HG03025 (cell line): ENCODE measurements around the gene C21orf91.

Experiments
- ATAC-seq: cut with Tn5 transposase; IDR thresholded peaks from one replicate; pipeline ENCODE4 v1.9.1; 2021; ENCODE audit warnings: mild to moderate bottlenecking, moderate library complexity; ENCODE audit not compliant: unreplicated experiment, low FRiP score

C21orf91 gene

DNA sequence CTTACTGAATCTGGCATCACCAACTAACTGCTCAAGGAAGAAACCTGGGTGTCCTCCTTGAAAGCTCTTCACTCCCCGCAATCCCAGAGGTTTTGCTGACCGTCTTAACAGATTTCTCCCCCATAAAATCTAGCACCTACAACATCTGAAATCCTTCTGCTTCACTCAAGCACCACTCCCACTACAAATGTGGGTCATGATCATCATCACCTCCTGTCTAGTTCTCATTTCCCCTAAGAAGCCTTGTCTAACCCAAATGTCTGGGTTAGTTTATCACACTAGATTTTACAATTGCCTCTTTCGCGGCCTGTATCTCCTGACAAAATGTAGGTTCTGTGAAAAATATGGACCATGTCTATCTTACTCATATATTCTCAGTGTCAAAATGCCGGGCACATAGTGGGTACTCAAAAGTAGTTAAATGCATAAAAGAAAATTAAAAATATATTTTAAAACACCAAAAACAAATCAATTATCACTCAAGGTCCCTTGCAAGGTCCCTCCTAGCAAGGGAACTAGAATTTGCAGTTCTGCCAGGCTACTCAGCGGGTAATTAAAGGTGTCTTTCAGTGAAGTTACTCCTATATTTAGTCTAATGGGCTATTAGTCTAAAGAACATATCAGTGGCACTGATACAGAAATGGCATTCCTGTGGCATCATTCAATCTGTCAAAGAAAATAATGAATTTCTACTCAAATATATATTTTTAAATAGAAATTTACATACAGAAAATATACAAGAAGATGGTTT, 19.6 kb downstream of the C21orf91 start:
- ATAC-seq: no peak

DNA sequence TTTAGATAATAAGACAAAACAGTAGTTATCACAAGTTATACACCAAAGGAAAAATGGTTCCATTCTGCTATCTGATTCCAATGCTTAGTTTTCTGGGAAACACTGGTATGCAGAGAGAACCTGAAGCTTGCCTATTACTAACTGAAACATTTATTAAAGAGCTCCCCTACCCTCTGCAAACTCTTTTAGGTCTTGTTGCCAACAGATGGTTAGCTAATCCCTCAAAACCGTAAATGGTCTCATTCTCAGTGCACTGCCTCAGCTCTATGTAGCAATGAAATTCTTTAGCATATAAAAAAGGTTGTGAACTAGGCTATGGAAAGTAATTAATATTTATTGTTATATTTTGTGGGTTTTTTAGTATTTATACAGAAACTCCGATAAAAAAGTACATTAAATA, 20.4 kb downstream of the C21orf91 start:
- ATAC-seq: no peak

DNA sequence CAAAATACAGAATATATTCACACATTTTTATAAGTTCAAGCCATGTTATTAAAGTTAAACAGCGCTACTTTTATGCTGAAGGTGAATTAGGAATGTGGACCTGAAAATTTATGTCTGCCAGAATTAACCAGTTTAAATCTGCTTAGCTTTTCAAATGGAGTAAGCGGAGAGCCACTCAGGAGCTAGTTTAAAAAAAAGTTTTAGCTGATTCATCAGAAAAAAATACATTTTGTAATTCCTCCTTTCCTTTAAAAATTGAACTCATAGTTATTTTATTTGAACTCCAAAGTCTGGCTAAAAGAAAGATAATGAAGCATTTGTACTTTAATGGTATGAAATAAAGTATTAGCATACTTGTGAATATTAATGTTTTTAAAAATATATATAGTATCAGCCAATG, 21.2 kb downstream of the C21orf91 start:
- ATAC-seq: no peak

DNA sequence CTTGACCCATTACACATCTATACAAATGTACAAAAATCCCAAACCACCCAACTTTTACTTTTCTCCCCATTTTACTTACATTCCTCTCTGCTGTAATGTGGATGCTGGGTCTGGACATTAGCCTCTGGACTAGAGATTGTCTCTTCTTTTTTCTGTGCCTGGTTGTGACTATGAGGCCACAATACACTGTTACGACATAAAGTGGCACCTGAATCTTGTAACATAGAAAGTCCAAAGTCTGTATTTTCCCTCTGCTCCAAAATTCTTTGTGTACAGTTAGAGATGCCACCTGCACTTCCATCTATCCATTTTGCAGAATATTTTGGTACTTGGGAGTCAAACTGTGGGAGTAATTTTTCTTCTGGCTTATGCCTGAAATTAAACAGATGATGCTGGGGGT, 22.7 kb downstream of the C21orf91 start:
- ATAC-seq: no peak

DNA sequence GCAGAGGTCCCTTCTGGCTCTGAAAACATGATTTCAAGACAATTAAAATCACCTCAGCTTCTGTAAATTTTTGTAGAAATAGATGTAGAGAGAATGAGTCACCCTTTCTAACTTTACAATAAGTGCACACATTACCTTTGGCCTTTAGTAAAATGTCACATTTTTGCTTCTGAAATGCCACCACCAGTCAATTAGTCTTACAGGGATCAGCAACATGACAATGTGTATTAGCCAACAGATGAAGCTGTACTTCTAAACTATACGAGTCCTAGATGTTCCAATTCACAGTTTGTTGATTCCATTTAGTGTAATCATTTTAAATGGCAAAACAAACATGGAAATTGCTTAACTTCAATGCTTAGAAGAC, 23.1 kb downstream of the C21orf91 start:
- ATAC-seq: no peak

DNA sequence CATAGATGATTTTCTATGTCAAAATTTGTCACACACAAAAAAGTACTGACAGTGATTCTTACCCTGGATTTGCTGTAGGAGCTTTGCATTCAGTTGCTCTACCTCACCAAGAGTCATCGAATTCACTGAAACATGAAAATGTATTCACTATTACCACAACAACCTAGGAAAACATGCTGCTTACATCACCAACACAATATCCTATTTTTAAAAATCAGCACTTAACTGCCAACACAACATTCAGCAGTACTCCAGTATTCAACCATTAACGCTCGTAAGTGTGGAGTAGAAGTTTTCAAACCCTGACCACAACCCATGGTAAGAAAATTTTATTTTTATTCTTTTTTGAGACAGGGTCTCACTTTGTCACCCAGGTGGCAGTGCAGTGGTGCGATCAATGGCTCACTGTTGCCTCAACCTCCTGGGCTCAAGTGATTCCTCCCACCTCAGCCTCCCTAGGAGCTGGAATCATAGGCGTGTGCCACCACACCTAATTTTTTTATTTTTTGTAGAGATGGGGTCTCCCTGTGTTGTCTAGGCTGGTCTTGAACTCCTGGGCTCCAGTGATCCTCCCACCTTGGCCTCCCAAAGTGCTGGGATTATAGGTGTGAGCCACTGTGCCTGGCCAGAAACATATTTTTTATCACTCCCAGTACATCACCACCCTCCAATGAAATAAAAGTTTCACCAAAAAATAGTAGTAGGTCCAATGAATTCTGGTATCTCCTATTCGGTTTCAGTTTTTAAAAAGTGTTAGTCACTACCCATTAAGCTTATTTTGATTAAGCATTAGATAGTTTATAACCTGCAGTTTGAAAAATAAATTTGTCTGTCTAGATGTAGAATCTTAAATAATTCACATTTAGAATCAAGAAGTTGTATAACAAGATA, 23.8 kb downstream of the C21orf91 start:
- no peak for ATAC-seq

DNA sequence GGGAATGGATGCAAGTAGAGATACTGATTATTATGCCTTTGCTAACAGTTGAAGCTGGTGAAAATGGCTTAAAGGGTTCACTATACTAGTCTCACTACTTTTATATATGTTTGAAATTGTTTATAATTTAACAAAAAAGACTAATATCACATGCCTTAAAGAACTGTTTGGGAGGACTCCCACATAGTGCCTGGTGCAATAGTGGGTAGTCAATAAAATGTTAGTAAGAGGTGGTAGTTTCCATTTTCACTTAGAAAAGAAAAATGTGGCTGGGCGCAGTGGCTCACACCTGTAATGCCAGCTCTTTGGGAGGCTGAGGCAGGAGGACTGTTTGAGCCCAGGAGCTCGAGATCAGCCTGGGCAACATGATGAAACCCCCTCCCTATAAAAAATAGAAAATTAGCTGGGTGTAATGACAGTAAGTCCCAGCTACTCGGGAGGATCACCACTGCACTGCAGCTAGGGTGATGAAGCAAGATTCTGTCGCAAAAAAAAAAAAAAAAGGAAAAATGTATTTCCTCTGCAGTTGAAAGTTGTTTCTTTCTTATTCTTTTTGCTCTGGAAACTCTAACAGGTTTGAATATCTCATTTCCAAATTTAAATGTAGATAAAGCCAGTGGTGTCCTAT, 24.5 kb downstream of the C21orf91 start:
- no peak for ATAC-seq

DNA sequence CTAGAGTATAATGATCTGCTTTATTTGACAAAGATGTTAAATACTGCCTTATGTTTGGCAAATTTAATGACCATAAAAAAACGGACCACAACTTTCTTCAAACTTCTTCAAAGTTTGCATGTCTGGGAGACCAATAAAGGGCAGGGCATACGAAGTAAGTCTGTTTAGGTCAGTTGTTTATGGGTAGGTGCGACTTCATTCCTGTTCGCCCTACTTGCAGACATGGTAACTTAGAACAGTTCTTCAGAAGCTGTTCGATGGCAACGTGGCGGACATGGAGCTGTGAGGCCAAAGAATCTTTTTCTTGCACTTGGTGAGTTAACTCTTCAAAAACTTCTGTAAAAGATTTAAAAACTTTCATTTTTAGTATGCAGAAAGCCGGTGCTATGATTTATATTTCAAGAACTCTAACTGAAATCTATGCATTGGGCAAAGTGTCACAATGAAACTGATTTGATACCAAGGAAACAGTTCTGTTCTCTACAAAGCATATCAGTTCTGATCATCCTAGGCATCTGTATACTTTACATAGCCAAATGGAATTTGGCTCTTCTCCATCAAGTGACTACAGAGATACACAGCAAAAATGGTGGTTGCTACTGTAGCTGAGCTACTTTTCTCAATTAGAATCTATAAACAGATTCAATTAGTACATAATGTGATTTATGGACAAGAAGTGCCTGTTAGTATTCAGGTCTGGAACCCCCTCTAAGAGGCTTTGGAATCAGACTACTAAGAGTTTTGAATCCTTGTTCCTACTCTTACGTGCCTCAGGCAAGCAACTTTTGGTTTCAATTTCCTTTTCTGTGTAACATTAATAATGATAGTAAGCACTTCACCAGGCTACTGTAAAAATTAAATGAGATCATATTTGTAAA, 25.7 kb downstream of the C21orf91 start:
- ATAC-seq: peak; percentile 39

DNA sequence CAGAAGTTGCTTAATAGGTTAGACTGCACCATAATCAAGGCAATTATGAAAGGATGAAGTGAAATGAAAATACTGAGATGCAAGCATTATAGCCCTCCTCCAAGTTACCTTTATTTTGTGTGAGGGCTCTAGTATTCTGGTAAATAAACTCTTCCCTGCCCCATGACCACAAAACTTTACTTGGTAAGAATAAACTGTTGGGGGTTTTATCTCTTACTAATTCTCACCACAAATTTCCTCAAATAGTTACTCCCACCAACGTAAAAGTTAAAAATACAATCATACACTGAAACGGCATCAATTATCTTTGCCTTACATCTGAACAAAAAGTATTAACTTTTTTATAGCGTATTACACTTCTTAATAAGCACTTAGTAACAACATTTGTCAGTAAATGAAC, 29.5 kb downstream of the C21orf91 start:
- ATAC-seq: no peak

DNA sequence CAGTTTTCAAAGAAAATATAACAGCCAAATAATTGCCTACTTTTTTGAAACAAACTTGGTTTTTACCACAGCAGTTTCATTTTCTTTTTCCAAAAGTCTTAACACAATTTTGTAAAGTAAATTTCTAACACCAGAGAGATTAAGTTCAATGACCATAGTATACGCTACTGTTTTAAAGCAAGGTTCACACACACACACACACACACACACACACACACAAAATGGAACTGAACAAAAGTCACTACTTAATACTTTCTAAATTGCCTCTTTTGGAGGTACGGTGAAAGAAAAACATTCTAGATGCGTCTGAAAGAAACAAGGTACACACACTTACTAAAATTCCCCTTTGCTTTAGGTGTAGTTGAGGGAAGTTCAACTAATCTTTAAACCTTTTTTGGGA, 30.1 kb downstream of the C21orf91 start:
- no peak for ATAC-seq

DNA sequence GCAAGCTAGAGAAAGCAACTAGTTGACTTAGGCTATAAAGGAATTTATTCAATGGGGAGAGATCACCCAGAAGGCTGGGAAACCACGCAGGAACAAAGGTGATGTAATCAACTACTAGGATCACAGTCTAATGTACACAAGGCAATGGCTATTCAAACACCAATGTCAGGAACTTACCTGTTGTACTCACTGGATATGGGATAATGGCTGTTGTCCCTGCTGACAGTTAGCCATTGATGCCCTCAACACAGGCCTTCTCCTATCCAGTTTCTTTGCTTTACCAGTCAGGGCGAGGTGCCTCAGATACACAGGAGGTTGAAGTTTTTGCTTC, 32.3 kb downstream of the C21orf91 start:
- no peak for ATAC-seq

DNA sequence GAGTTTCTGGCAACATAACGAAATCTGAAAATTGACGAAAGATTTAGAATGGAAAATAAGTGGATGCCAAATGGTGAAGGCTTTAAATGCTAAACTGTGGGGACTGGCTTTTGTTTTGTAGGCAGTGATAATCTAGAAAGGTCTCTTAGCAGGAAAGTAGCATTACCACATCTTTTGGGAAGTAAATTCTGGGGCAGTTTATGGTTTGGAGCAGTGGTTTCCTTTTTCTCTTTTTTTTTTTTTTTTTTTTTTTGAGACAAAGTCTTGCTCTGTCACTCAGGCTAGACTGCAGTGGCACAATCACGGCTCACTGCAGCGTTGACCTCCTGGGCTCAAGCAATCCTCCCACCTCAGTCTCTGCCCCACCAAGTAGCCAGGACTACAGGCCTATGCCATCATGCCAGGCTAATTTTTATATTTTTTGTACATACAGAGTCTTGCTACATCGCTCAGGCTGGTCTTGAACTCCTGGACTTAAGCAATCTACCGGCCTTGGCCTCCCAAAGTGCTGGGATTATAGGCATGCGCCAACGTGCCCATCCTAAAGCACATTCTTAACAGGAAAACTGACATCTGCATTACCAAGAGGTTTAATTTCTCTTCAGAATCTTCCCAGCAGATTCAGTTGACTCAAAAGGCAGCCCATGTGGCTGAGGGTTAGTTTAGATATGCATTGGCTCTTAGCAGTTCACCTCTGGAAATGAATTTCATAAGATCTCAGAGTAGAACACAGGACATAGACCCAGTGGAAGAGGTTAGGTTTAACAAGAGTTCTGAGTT, 32.9 kb downstream of the C21orf91 start:
- ATAC-seq: no peak

DNA sequence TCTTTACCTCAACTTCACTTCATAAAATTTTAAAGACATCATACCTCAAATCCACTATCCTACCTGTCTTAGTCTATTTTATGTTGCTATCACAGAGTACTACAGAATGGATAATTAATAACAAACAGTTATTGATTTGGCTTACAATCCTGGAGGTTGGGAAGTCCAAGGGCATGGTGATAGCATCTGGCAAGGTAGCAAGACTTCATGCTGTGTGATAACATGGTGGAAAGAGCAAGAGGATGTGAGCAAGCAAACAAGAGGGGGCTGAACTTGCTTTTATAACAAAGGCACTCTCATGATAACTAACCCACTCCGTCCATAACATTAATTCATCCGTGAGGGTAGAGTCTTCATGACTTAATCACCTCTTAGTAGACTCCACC, 33.8 kb downstream of the C21orf91 start:
- ATAC-seq: no peak

DNA sequence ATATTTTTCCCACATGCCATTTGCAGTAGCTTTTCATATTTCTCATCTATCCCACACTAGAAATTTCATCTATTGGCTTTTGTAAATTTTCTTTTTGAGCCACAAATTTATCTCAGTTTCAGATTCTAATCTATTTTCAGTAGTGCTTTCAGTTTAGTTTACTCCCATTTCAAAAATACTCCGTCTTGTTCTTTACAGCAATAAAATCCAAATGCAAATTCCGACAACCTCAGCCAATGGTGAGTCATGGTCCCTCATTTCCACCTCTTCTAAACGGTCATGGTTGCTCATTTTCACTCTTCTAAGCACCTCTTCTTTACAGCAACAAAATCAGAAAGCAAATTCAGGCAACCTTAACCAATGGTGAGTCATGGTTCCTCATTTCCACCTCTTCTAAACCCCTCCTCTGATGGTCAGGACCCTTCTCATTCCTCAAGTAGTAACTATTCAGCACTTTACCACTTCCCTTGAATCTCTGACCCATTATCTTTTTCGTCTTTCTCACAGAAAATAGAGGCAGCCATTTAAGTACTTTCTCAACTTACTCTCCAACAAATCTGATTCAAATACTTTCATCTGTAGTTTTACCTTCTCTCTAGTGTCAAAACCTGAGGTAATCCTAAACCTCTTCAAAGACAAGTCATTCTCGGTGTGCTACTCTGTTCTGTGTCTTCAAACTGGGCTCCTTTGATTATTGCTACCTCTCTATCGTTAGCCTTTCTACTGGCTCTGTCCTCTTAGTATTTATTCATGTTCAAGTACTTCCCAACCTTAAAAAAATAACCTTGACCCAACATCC, 34.4 kb downstream of the C21orf91 start:
- ATAC-seq: peak; percentile 46

DNA sequence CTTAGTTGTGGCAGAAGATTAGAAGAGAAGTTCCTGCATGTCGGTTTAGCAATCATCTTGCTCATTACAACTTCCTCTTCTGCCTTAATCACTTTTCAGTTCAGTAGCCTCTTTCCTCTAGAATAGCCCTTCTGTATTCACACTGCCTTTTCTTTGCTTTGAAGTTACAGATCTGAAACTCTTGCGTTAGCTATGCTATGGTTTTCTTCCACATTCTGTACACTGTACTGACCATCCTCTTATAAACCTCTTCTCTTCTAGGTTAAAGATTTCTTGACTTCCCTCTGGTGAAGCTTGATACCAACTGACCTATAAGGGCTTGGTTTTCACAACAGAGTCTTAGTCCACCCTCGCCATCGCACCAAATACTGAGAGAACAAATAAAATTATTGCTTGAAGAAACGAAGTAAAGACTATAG, 35.0 kb downstream of the C21orf91 start:
- ATAC-seq: peak; percentile 39

DNA sequence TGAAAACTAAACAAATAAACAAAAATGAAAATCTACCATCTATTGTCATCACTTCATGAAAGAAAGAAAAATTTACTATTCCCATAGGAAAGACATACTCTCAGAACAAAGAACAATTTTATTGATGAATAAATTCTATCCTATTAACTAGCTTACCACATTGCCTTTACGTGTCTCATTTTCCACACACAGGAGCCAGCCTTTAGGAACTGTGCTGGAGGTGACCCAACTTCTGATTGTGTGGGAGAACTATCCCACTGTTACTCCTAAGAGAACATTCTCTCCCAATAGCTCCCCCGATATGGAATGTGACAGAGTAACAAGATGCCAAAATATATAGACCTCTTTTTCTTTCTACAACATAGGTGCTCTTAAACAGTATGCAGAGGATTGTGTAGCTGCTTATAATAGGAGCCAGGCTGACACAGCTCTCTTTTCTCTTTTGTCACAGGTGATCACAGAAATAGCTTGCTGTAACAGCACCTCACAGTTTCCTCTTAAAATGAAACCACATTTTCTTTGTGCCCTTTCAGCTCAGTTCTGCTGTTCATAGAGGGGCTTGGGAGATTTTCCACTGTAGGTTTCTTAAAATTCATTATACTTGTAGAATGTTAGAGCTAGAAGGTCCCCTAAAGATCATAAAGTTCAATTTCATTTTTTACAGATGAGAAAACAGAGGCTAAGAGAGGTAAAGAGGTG, 35.5 kb downstream of the C21orf91 start:
- peak; percentile 45 for ATAC-seq

DNA sequence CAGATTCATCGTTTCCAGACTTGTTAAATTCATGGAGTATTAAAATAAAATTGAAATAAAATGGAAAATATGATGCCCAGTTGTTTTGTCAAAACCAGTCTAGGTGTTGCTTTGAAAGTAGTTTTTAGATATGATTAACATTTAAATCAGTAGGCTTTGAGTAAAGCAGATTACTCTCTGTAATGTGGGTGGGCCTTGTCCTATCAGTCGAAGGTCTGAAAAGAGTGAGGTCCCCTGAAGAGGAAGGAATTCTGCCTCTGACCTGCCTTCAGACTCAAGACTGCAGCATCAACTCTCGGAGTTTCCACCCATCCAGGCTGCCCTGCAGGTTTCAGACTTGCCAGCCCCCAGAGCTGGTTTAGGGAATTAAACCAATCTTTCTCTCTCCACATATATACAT, 36.2 kb downstream of the C21orf91 start:
- no peak for ATAC-seq

DNA sequence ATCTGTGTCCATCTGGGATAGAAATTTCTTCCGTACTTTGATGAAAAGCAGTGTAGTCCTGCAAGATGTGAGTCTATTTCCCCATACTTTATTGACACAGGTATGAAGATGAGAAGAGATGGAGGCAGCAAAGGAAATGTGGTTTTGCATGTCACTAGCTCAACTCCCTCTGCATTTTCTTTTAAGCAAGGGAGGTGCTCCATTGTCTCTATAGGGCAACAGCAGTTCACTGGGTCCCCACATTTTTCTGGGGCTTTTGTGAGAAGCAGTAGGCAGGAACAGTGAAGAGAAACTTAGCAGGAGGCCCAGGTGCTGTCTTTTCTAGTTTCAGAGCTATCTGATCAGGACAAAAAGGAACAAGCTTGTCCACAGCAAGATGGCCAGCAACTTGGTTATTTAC, 37.1 kb downstream of the C21orf91 start:
- ATAC-seq: peak; percentile 29
